GM19467 (cell line): ENCODE results near the gene CCDC9B.
A peak's percentile ranks its signal among the peaks of the same experiment; 100 is the strongest.

Experiments used
- ATAC-seq: cut with Tn5 transposase; IDR thresholded peaks from one replicate; pipeline ENCODE4 v1.9.1; 2021; ENCODE audit warnings: mild to moderate bottlenecking, moderate library complexity; ENCODE audit not compliant: unreplicated experiment

CCDC9B gene

DNA sequence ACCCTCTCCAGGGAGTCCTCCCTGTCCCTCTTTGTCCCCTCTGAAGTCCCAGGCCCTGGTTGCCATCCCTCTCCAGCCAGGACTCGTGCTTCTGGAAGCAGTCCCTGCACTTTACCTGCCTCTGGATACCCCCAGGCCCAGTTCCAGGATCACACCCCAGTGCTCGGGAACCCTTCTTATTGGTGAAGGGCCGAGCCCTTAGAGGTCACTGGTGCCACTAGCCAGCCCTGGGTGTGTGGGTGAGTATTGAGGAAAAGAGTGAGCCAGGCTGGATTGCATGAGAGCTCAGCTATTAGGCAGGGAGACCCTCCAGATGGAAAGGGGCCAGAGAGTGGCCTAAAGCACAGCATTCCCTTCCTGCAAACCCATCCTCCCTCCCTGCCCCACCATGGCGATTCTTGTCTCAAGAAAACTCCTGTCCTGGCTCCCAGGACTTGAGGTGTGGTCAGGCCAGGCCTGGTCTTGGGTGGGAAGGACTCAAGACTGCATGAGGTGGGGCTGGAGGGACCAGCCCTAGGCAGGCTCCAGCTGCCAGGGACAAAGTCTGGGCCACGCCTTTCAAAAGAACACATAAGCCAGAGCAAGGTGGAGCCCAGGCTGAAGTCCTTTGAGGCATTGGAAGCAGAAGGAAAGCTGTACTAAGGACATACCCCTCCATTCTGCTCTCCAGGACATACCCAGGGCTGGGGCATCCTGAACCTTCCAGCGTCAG, 5.3 kb upstream of the CCDC9B start:
- no peak for ATAC-seq

- ATAC-seq: no peak
Observed at GRCh38 chr15:40345225-40345866, 4.6 kb upstream of the CCDC9B start.

DNA sequence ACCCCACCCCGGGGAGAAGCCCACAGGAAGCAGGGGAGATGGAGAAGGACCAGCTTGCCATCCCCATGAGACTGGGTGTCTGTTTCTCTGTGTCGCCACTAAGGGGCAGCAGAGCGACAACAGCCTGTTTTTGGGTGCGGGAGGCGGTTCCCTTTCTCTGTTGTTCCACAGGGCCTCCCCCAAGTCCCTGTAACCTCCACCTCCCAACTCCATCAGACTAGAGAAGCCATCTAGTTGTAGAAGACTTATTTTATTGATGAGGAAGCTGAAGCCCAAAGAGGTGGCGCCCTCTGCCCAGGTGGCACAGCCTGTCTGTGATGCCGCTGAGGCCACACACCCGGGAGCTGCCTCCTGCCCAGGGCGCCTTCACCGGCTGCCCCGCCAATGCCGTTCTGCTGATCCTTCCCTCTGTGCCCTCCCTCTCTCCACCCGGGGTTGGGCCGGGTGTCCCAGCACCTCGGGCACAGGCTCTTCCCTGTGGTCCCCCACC, 3.9 kb upstream of the CCDC9B start:
- no peak for ATAC-seq

- ATAC-seq: no peak
Observed at GRCh38 chr15:40344217-40344616, 3.5 kb upstream of the CCDC9B start.

- ATAC-seq: no peak
Observed at GRCh38 chr15:40343512-40343911, 2.8 kb upstream of the CCDC9B start.

DNA sequence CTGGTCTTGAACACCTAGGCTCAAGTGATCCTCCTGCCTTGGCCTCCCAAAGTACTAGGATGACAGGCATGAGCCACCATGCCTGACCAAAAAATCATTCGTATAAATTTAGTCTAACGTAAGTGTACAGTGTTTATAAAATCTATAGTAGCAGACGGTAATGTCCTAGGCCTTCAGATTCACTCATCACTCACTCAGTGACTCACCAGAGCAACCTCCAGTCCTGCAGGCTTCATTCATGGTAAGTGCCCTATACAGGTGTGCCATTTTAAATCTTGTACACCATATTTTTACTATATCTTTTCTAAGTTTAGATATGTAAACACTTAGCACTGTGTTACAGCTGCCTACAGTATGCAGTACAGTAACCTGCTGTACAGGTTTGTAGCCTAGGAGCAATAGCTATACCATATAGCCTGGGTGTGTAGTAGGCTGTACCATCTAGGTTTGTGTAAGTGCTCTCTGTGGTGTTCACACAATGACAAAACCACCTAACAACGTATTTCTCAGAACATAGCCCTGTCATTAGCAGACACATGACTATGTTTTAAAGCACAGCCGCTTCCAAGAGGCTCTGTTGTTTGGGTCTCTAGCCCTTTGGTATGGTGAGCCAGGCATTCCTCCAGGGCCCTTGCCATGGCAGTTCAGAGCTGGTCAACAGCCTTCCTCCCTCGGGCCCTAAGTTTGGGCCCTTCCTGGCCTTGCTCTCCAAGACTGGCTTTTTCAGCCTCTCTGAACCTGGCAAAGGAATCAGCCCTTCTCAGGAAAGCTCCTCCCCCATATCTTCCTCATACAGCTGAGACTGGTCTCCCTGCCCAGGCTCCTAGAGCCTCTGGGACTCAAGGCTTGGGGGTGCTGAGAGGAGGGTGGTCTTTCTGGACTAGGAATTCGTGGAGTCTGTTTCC, 1.9 kb upstream of the CCDC9B start:
- no peak for ATAC-seq

- no peak for ATAC-seq
Observed at GRCh38 chr15:40340038-40340739, 550 bp downstream of the CCDC9B start.

- no peak for ATAC-seq
Observed at GRCh38 chr15:40339621-40339945, 1.2 kb downstream of the CCDC9B start.

- no peak for ATAC-seq
Observed at GRCh38 chr15:40338921-40339620, 1.7 kb downstream of the CCDC9B start.

- peak; percentile 55 for ATAC-seq
Observed at GRCh38 chr15:40338041-40338657, 2.6 kb downstream of the CCDC9B start.

DNA sequence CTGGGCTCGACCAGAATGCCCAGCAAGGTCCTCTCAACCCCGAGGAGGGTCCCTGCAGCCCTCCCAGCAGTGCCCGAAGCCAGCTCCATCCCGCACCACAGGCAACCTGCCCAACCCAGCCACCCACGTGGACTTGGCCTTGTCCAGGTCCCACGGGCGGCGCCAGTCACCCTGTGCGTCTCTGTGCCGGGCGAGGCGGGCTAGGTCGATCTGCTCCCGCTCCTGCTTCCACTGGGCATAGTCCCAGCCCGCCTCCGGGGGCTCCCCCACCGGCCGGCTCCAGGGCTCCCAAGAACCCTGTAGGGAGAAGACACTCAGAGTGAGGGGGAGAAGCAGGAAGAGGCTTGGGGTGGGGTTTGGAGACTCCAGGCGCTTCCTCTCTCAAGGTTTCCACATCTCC, 3.1 kb downstream of the CCDC9B start:
- no peak for ATAC-seq

DNA sequence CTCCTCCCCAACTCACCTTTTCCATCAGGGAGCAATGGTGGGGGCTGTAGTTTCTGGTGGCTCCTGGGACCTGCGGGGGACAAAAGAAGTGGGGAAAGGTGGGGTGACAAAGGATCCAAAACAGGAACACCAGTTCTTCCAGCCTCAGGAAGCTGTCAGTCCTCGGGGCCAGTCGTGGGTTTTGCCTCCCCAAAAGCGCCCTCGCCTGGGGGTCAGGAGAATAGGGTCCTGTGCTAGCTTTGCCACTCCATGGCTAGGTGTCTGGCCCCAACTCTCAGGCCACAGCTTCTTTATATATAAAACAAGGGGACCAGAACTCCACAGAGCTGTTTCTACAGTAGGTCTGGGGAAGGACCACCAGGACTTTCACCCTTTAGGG, 4.0 kb downstream of the CCDC9B start:
- no peak for ATAC-seq

DNA sequence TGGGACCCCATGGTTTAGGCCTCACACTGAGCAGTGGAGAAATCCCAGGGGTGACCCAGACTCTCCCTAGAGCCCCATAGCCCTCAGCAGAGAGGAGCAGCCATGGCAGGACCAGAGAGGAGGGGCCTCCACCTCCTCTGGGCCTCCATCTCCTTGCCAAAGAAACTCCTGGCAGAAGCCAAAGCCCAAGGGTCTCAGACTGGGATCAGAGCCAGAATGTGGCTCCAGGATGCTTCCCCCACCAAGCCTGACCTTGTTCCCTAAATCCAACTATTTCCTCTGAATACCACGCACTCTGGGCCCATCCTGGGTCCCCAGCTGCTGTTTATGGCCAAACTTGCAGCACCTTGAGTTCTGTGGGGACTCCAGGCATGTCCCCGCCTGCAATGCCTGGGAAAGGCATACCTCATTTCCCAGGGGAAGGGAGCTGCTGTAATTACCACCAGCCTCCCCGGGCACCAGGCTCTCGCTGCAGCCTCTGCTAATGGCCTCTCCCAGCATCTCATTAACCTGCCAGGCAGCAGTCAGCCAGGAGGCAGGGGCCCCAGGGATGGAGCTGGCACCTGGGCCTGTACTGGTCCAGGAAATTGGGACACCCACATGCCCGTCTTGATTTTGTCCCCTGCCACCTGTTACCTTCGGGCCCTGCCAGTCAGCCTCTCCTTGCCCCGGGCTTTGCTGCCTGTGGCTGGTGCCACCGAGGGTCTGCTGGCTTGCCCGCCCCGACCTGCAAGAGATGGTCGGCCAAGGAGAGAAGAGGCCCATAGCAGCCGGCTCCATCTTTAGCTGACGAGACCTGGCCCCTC, 4.6 kb downstream of the CCDC9B start:
- ATAC-seq: no peak

DNA sequence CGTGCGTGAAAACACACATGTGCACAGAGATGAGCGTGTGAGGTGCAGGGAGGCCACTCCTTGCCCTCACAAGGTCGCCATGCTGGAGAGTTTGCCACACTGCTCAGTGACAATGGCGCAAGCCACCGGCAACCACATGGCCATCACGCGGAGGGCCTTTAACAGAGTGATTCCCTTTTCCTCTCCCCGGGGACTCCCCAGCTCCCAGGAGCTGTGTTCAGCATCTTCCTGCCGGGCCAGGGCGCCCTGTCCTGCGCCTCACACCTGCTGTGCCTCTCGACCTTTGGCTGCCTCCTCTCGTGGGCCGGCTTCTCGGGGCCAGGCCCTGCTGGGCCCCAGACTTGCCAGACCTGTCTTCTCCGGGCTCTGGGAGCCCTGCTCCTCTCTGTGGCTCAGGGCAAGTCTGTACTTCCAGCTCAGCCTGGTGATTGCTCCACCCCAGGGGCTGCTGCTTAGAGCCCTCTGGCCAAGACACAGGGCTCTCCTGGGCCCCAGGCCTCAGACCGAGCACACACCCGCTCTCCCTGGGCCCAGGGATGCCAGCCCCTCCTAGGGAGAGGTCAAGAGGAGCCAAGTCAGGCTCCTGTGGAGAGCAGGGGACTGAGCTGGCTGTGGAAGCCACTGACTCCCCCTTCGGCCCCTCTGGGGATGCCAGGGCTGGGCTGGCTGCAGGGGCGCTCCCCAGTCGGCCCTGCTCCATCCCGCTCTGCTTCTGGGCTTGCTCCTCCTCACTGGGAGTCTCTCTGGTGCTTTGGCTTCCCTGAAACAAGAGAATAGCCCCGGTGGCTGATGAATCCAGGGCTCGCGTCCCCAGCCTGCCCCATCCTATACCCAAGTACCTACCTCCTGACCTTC, 5.6 kb downstream of the CCDC9B start:
- no peak for ATAC-seq

DNA sequence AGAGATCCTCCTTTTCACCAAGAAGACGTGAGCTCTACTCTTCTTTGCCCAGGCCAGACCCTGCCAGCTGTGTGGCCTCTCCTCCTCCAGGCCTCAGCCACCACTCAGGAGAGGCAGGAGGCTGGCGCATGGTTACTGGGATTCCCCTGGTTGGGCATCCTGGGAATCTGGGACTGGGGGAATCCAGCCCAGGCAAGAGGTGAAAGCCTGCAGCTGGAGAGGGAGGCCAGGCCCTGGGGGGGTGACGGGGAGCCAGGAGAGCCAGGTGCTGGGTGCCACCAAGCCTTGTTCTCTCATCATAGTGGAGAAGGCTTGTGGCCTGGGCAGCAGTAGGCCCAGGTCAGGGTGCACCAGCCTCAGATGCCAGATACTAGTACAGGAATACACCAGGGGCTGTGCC, 6.2 kb downstream of the CCDC9B start:
- no peak for ATAC-seq

DNA sequence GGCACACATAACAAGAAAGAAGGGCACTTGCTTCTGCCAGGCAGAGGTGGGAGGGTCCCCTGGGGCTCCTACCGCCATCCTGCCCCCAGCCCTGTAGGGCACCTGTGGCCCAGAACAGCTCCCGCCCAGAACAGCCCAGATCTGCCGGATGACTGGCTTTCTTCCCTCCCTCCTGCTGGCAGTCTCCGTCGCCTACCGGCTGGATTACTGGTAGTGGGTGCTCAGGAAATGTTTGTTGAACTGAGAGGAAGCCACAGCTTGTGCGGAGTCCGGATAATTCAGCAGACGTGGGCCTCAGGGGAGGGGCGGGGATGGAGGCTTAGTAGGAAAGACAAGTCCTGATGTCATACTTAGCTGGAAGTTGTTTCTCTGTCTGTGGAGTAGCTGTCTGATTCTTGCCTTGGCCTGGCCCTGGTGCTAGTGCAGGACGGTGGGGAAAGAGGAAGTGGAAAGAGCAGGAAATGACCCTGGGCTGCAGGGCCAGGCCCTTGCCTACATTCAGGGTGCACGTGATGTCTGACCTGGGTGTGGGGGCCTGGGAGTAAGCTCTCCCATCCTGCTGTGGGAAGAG, 6.7 kb downstream of the CCDC9B start:
- no peak for ATAC-seq

- no peak for ATAC-seq
Observed at GRCh38 chr15:40332113-40332781, 8.5 kb downstream of the CCDC9B start.
